Neuronal stem cell (in vitro differentiated cells): ENCODE results near the gene SARS2.
A peak's percentile ranks its signal among the peaks of the same experiment; 100 is the strongest.

Experiments used
- DNase-seq: peaks from one replicate; pipeline ENCODE4 v3.0.0-alpha.2; 2013; ENCODE audit warnings: low spot score
- H2AFZ ChIP-seq: one replicate; pipeline ENCODE4 v1.6.1; 2013; ENCODE audit warnings: mild to moderate bottlenecking, low read length, inconsistent platforms
- H2AK5ac ChIP-seq: 2 replicates; pipeline ENCODE4 v1.6.1; 2013; ENCODE audit warnings: low read depth, mild to moderate bottlenecking, inconsistent platforms, low read length, moderate library complexity, mixed read lengths
- H2BK120ac ChIP-seq: 2 replicates; pipeline ENCODE4 v1.6.1; 2013; ENCODE audit warnings: low read depth, mild to moderate bottlenecking, inconsistent platforms, low read length, moderate library complexity, mixed read lengths
- H2BK12ac ChIP-seq: one replicate; pipeline ENCODE4 v1.6.1; 2013; ENCODE audit warnings: low read length, inconsistent platforms
- H2BK15ac ChIP-seq: 2 replicates; pipeline ENCODE4 v1.6.1; 2013; ENCODE audit warnings: mild to moderate bottlenecking, low read length, inconsistent platforms, mixed read lengths
- H2BK5ac ChIP-seq: one replicate; pipeline ENCODE4 v1.6.1; 2013; ENCODE audit warnings: inconsistent platforms, mild to moderate bottlenecking, low read length, moderate library complexity
- H3K14ac ChIP-seq: one replicate; pipeline ENCODE4 v1.6.1; 2013; ENCODE audit warnings: low read length, inconsistent platforms
- H3K18ac ChIP-seq: 2 replicates; pipeline ENCODE4 v1.6.1; 2013; ENCODE audit warnings: low read length, inconsistent platforms
- H3K23ac ChIP-seq: 2 replicates; pipeline ENCODE4 v1.6.1; 2013; ENCODE audit warnings: low read depth, mild to moderate bottlenecking, mixed read lengths, low read length, inconsistent platforms; ENCODE audit not compliant: poor library complexity
- H3K27ac ChIP-seq: replicated peaks from 3 replicates; pipeline ENCODE4 v1.5.1; 2013; ENCODE audit warnings: low read length, inconsistent platforms
- H3K27me3 ChIP-seq, 3 experiments: 2 replicates each; pipeline ENCODE4 v1.6.1; 2013; ENCODE audit warnings: low read length in 3 of 3, mild to moderate bottlenecking in 2 of 3, inconsistent platforms in 1 of 3, low read depth in 1 of 3, mixed read lengths in 1 of 3, moderate library complexity in 1 of 3; ENCODE audit not compliant: control insufficient read depth in 3 of 3, insufficient read depth in 3 of 3
- H3K36me3 ChIP-seq, 2 donors: replicated peaks in 1 of 2; 2 replicates each; pipeline ENCODE4 v1.6.1; 2013; ENCODE audit warnings: low read length in 2 of 2; ENCODE audit not compliant: control insufficient read depth in 2 of 2, insufficient read depth in 2 of 2
- H3K4ac ChIP-seq: 2 replicates; pipeline ENCODE4 v1.6.1; 2013; ENCODE audit warnings: inconsistent platforms, mild to moderate bottlenecking, low read length, moderate library complexity
- H3K4me1 ChIP-seq, 2 donors: 1 replicate in 1 of 2; 2 replicates in 1 of 2; pipeline ENCODE4 v1.6.1; 2013; ENCODE audit warnings: low read length in 2 of 2, low read depth in 1 of 2; ENCODE audit not compliant: control insufficient read depth in 2 of 2, insufficient read depth in 1 of 2
- H3K4me2 ChIP-seq: one replicate; pipeline ENCODE4 v1.6.1; 2013; ENCODE audit warnings: mild to moderate bottlenecking, low read length, inconsistent platforms; ENCODE audit not compliant: insufficient read depth, poor library complexity, severe bottlenecking
- H3K4me3 ChIP-seq, 2 donors: 2 replicates each; pipeline ENCODE4 v1.5.1; 2013; ENCODE audit warnings: low read length in 2 of 2, mild to moderate bottlenecking in 2 of 2, inconsistent platforms in 1 of 2, moderate library complexity in 1 of 2
- H3K79me1 ChIP-seq: one replicate; pipeline ENCODE4 v1.6.1; 2013; ENCODE audit warnings: low read depth, mild to moderate bottlenecking, inconsistent platforms, low read length, moderate library complexity
- H3K9ac ChIP-seq: one replicate; pipeline ENCODE4 v1.6.1; 2013; ENCODE audit warnings: mild to moderate bottlenecking, low read depth, low read length, inconsistent platforms; ENCODE audit not compliant: poor library complexity
- H3K9me3 ChIP-seq, 2 donors: replicated peaks in 1 of 2; 2 replicates each; pipeline versions ENCODE3 to v1.6.1; 2013; ENCODE audit warnings: low read length in 2 of 2, mild to moderate bottlenecking in 2 of 2, inconsistent platforms in 1 of 2, low read depth in 1 of 2, mixed read lengths in 1 of 2, moderate library complexity in 1 of 2; ENCODE audit not compliant: control insufficient read depth in 2 of 2, insufficient read depth in 1 of 2
- H4K8ac ChIP-seq: one replicate; pipeline ENCODE4 v1.6.1; 2013; ENCODE audit warnings: low read depth, mild to moderate bottlenecking, inconsistent platforms, low read length, moderate library complexity
- H4K91ac ChIP-seq: one replicate; pipeline ENCODE4 v1.6.1; 2013; ENCODE audit warnings: low read length, low read depth, mild to moderate bottlenecking, inconsistent platforms; ENCODE audit not compliant: poor library complexity
- WGBS, 2 donors: extraction: QIAGEN DNeasy Blood & Tissue Kit; methylation state at CpG; one replicate each; pipeline ENCODE4 v1.1.7; 2013; ENCODE audit warnings: missing lambda C conversion rate in 2 of 2, mixed read lengths in 1 of 2; ENCODE audit not compliant: insufficient read length in 2 of 2, insufficient replicate concordance in 1 of 2; ENCODE audit errors: extremely low coverage in 2 of 2; 5-methylcytosine and 5-hydroxymethylcytosine counted together

The SARS2 gene

GRCh38 chr19:38869160-38869835 is 61.3 kb downstream of the SARS2 start:
- peak overlapping the region; percentile 96 for H3K18ac ChIP-seq
- no peak overlapping the region for H2BK120ac ChIP-seq
- peak overlapping the region; percentile 29 for H2BK5ac ChIP-seq
- peak overlapping the region; percentile 78 for H2BK12ac ChIP-seq
- H3K4me2 ChIP-seq = peak overlapping the region; percentile 83
- H3K27ac ChIP-seq = no peak overlapping the region
- H2AFZ ChIP-seq = peak overlapping the region; percentile 37
- peaks cover 0 to 12% of the 10 kb centered on the region in 2 donors for H3K4me1 ChIP-seq
- peaks cover 0 to 12% (median 0%) of the 10 kb centered on the region in 3 experiments for H3K27me3 ChIP-seq
- H3K9me3 ChIP-seq = peaks cover 0 to 4% of the 10 kb centered on the region in 2 donors
- no peak overlapping the region for H3K4ac ChIP-seq
- H4K8ac ChIP-seq = peak overlapping the region; percentile 65
- WGBS, 2 donors = no CpG with 5 or more reads among the region's 34 CpGs
- H3K79me1 ChIP-seq = peaks cover 3% of the 10 kb centered on the region
- H2AK5ac ChIP-seq = peak overlapping the region; percentile 93
- H3K36me3 ChIP-seq = no peaks in the 10 kb centered on the region
- peak overlapping the region in 1 of 2 donors; percentile 79 for H3K4me3 ChIP-seq
- no peak for DNase-seq
- no peak overlapping the region for H3K14ac ChIP-seq
- H2BK15ac ChIP-seq = peak overlapping the region; percentile 60
- peak overlapping the region; percentile 74 for H3K9ac ChIP-seq
- no peak overlapping the region for H4K91ac ChIP-seq
- H3K23ac ChIP-seq = peak overlapping the region; percentile 29

GRCh38 chr19:38868551-38868950 is 62.0 kb downstream of the SARS2 start:
- H3K18ac ChIP-seq = no peak overlapping the region

GRCh38 chr19:38867171-38867780 is 63.3 kb downstream of the SARS2 start:
- H3K18ac ChIP-seq = no peak overlapping the region
- no peak overlapping the region for H3K4me2 ChIP-seq
- no peaks in the 10 kb centered on the region for H3K36me3 ChIP-seq
- no peak overlapping the region for H2AFZ ChIP-seq
- H3K27me3 ChIP-seq = peaks cover 0 to 12% (median 0%) of the 10 kb centered on the region in 3 experiments
- no peak overlapping the region for H3K14ac ChIP-seq
- WGBS, 2 donors = no CpG with 5 or more reads among the region's 10 CpGs
- H3K9ac ChIP-seq = no peak overlapping the region
- H2BK120ac ChIP-seq = no peak overlapping the region
- DNase-seq = no peak
- peaks cover 3% of the 10 kb centered on the region for H3K79me1 ChIP-seq
- H3K4me1 ChIP-seq = peaks cover 0 to 10% of the 10 kb centered on the region in 2 donors
- H3K4me3 ChIP-seq = no peak overlapping the region
- H2BK15ac ChIP-seq = no peak overlapping the region
- H4K91ac ChIP-seq = no peak overlapping the region
- no peak overlapping the region for H2BK12ac ChIP-seq
- no peak overlapping the region for H2BK5ac ChIP-seq
- no peak overlapping the region for H2AK5ac ChIP-seq
- peaks cover 0 to 4% of the 10 kb centered on the region in 2 donors for H3K9me3 ChIP-seq
- H4K8ac ChIP-seq = no peak overlapping the region
- H3K4ac ChIP-seq = no peak overlapping the region
- no peak overlapping the region for H3K23ac ChIP-seq
- no peak overlapping the region for H3K27ac ChIP-seq

More at GRCh38 chr19:38868551-38868950, 62.0 kb downstream of the SARS2 start:
- Histone ChIP-seq H2AFZ (no peak overlapping the region), H3K27me3 (peaks cover 0 to 12% (median 0%) of the 10 kb centered on the region in 3 experiments), H3K4me2 (no peak overlapping the region), H3K4me1 (peaks cover 0 to 10% of the 10 kb centered on the region in 2 donors), H3K23ac (no peak overlapping the region), H2BK120ac (no peak overlapping the region), H3K27ac (no peak overlapping the region), H3K36me3 (no peaks in the 10 kb centered on the region), H2BK12ac (no peak overlapping the region), H2BK5ac (no peak overlapping the region), H3K9ac (peak overlapping the region; percentile 44), H4K91ac (no peak overlapping the region), H3K4me3 (no peak overlapping the region), H3K9me3 (peaks cover 0 to 4% of the 10 kb centered on the region in 2 donors), H3K79me1 (peaks cover 3% of the 10 kb centered on the region), H2BK15ac (peak overlapping the region; percentile 43), H3K4ac (no peak overlapping the region), H3K14ac (no peak overlapping the region), H4K8ac (no peak overlapping the region), H2AK5ac (peak overlapping the region; percentile 93)
- no peak for DNase-seq
- no CpG with 5 or more reads among the region's 6 CpGs for WGBS, 2 donors
